DOHH2 (cell line): Measurements from ENCODE around the gene DDX21.

Experiments
- EZH2phosphoT487 ChIP-seq: fragments of 200-600 bp; sonication (generic); IDR thresholded peaks from 2 replicates; pipeline ENCODE4 v1.6.1; 2017; ENCODE audit warnings: borderline replicate concordance, mild to moderate bottlenecking, antibody characterized with exemption, low read length, moderate library complexity, mixed read lengths
- TF ChIP-seq, protein P1 (sequence below): fragments of 200-600 bp; sonication (generic); IDR thresholded peaks from one replicate; pipeline ENCODE4 v1.5.1; 2014; ENCODE audit warnings: antibody characterized with exemption, mild to moderate bottlenecking, low read depth, low read length; ENCODE audit not compliant: poor library complexity, severe bottlenecking

DNA sequence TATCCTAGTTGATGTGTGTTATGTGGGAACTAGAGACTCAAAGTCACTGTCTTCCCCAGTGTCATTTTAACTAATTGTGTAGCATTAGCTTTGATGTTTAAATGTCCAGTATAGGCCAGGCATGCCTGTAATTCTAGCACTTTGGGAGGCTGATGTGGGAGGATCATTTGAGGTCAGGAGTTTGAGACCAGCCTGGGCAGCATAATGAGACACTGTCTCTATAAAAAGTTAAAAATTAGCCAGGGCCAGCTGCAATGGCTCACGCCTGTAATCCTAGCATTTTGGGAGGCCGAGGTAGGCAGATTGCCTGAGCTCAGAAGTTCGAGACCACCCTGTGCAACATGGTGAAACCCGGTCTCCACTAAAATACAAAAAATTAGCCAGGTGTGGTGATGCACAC, 30.5 kb upstream of the DDX21 start:
- TF ChIP-seq, protein P1, sequence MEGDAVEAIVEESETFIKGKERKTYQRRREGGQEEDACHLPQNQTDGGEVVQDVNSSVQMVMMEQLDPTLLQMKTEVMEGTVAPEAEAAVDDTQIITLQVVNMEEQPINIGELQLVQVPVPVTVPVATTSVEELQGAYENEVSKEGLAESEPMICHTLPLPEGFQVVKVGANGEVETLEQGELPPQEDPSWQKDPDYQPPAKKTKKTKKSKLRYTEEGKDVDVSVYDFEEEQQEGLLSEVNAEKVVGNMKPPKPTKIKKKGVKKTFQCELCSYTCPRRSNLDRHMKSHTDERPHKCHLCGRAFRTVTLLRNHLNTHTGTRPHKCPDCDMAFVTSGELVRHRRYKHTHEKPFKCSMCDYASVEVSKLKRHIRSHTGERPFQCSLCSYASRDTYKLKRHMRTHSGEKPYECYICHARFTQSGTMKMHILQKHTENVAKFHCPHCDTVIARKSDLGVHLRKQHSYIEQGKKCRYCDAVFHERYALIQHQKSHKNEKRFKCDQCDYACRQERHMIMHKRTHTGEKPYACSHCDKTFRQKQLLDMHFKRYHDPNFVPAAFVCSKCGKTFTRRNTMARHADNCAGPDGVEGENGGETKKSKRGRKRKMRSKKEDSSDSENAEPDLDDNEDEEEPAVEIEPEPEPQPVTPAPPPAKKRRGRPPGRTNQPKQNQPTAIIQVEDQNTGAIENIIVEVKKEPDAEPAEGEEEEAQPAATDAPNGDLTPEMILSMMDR: no peak
- TF ChIP-seq EZH2phosphoT487: no peak
